Activated naive CD8-positive, alpha-beta T cell (primary cell): ENCODE measurements around the gene CAMK2N2.

Experiments
- H3K27ac Mint-ChIP-seq: one replicate; pipeline ENCODE4 v1.8.0; 2021; ENCODE audit warnings: mixed read lengths
- H3K27me3 Mint-ChIP-seq: one replicate; pipeline ENCODE4 v1.8.0; 2021; ENCODE audit warnings: mixed read lengths
- H3K36me3 Mint-ChIP-seq: one replicate; pipeline ENCODE4 v1.8.0; 2021; ENCODE audit warnings: mixed read lengths
- H3K4me1 Mint-ChIP-seq: one replicate; pipeline ENCODE4 v1.8.0; 2021; ENCODE audit warnings: low read depth, mixed read lengths
- H3K4me3 Mint-ChIP-seq: one replicate; pipeline ENCODE4 v1.8.0; 2021; ENCODE audit warnings: mild to moderate bottlenecking, mixed read lengths
- H3K9me3 Mint-ChIP-seq: one replicate; pipeline ENCODE4 v1.8.0; 2021; ENCODE audit warnings: low read depth, mixed read lengths

Gene CAMK2N2

GRCh38 chr3:184228376-184229137, 32.8 kb downstream of the CAMK2N2 start:
- Mint-ChIP-seq H3K27me3 (peaks cover 26% of the 10 kb centered on the region), H3K9me3 (no peaks in the 10 kb centered on the region), H3K4me3 (peak overlapping the region; percentile 74), H3K36me3 (no peaks in the 10 kb centered on the region), H3K4me1 (peaks cover 11% of the 10 kb centered on the region), H3K27ac (no peak overlapping the region)

GRCh38 chr3:184227481-184227935, 33.8 kb downstream of the CAMK2N2 start:
- peak overlapping the region; percentile 71 for H3K27ac Mint-ChIP-seq
- no peak overlapping the region for H3K4me3 Mint-ChIP-seq
- peaks cover 11% of the 10 kb centered on the region for H3K4me1 Mint-ChIP-seq
- peaks cover 24% of the 10 kb centered on the region for H3K27me3 Mint-ChIP-seq
- no peaks in the 10 kb centered on the region for H3K36me3 Mint-ChIP-seq
- no peaks in the 10 kb centered on the region for H3K9me3 Mint-ChIP-seq

GRCh38 chr3:184223946-184224345, 37.4 kb downstream of the CAMK2N2 start:
- peaks cover 3% of the 10 kb centered on the region for H3K4me1 Mint-ChIP-seq
- H3K36me3 Mint-ChIP-seq, result no peaks in the 10 kb centered on the region
- H3K9me3 Mint-ChIP-seq, result no peaks in the 10 kb centered on the region
- no peak overlapping the region for H3K27ac Mint-ChIP-seq
- H3K4me3 Mint-ChIP-seq, result no peak overlapping the region
- H3K27me3 Mint-ChIP-seq, result peaks cover 15% of the 10 kb centered on the region

GRCh38 chr3:184222521-184222920, 38.8 kb downstream of the CAMK2N2 start:
- H3K27me3 Mint-ChIP-seq, result peaks cover 13% of the 10 kb centered on the region
- H3K27ac Mint-ChIP-seq, result no peak overlapping the region
- H3K9me3 Mint-ChIP-seq, result no peaks in the 10 kb centered on the region
- no peak overlapping the region for H3K4me3 Mint-ChIP-seq
- no peaks in the 10 kb centered on the region for H3K36me3 Mint-ChIP-seq
- no peaks in the 10 kb centered on the region for H3K4me1 Mint-ChIP-seq

GRCh38 chr3:184218814-184219213, 42.5 kb downstream of the CAMK2N2 start:
- no peaks in the 10 kb centered on the region for H3K4me1 Mint-ChIP-seq
- no peaks in the 10 kb centered on the region for H3K9me3 Mint-ChIP-seq
- H3K27ac Mint-ChIP-seq, result no peak overlapping the region
- H3K27me3 Mint-ChIP-seq, result peaks cover 9% of the 10 kb centered on the region
- no peak overlapping the region for H3K4me3 Mint-ChIP-seq
- H3K36me3 Mint-ChIP-seq, result no peaks in the 10 kb centered on the region

- H3K27me3 Mint-ChIP-seq, result peaks cover 10% of the 10 kb centered on the region
- no peaks in the 10 kb centered on the region for H3K36me3 Mint-ChIP-seq
- H3K27ac Mint-ChIP-seq, result no peak overlapping the region
- no peaks in the 10 kb centered on the region for H3K9me3 Mint-ChIP-seq
- H3K4me1 Mint-ChIP-seq, result no peaks in the 10 kb centered on the region
- H3K4me3 Mint-ChIP-seq, result no peak overlapping the region
Observed at GRCh38 chr3:184211718-184212117, 49.6 kb downstream of the CAMK2N2 start.

GRCh38 chr3:184211297-184211696, 50.1 kb downstream of the CAMK2N2 start:
- no peaks in the 10 kb centered on the region for H3K9me3 Mint-ChIP-seq
- no peaks in the 10 kb centered on the region for H3K36me3 Mint-ChIP-seq
- peaks cover 13% of the 10 kb centered on the region for H3K27me3 Mint-ChIP-seq
- no peaks in the 10 kb centered on the region for H3K4me1 Mint-ChIP-seq
- H3K4me3 Mint-ChIP-seq, result no peak overlapping the region
- no peak overlapping the region for H3K27ac Mint-ChIP-seq
